ENCODE data around the gene TRIM29.

Gene TRIM29

GRCh38 chr11:120117991-120118390 is 19.9 kb downstream of the TRIM29 start:
- DNase-seq: no peak
- no peaks in the 10 kb centered on the region for H3K9me3 ChIP-seq
- no peaks in the 10 kb centered on the region for H3K27me3 ChIP-seq
- intact Hi-C loops (cut with DNase I; ENCODE audit: low total_unique reads): loop anchor here (10.0 kb wide), 1 partner anchor 633 kb away; no protein-coding TSS in a partner anchor
- peaks cover 0 to 7% (median 0%) of the 10 kb centered on the region in 4 donors for H3K4me1 ChIP-seq
- no peak overlapping the region for H3K27ac ChIP-seq
- H3K36me3 ChIP-seq: peaks cover 0 to 76% (median 0%) of the 10 kb centered on the region in 3 donors
- TF ChIP-seq CTCF (IDR thresholded peaks at IDR 0.05): no peak
- H3K4me3 ChIP-seq: no peak overlapping the region

- peaks cover 0 to 78% (median 0%) of the 10 kb centered on the region in 3 donors for H3K36me3 ChIP-seq
- TF ChIP-seq CTCF (IDR thresholded peaks at IDR 0.05): no peak
- intact Hi-C loops (cut with DNase I; ENCODE audit: low total_unique reads): loop anchor here (10.0 kb wide), 1 partner anchor 632 kb away; no protein-coding TSS in a partner anchor
- H3K27me3 ChIP-seq: no peaks in the 10 kb centered on the region
- DNase-seq: no peak
- H3K9me3 ChIP-seq: no peaks in the 10 kb centered on the region
- no peak overlapping the region for H3K4me3 ChIP-seq
- no peak overlapping the region for H3K27ac ChIP-seq
- H3K4me1 ChIP-seq: peaks cover 0 to 4% (median 0%) of the 10 kb centered on the region in 4 donors
These were observed 20.9 kb downstream of the TRIM29 start for GRCh38 chr11:120116966-120117365.

GRCh38 chr11:120115272-120116000 is 22.5 kb downstream of the TRIM29 start:
- Histone ChIP-seq H3K27ac (no peak overlapping the region), H3K9me3 (no peaks in the 10 kb centered on the region), H3K27me3 (no peaks in the 10 kb centered on the region), H3K4me3 (no peak overlapping the region), H3K36me3 (peaks cover 0 to 80% (median 0%) of the 10 kb centered on the region in 3 donors), H3K4me1 (no peaks in the 10 kb centered on the region)
- TF ChIP-seq CTCF (IDR thresholded peaks at IDR 0.05): no peak
- no peak for DNase-seq
- intact Hi-C loops (cut with DNase I; ENCODE audit: low total_unique reads): loop anchor here (10.0 kb wide), 1 partner anchor 631 kb away; no protein-coding TSS in a partner anchor

GRCh38 chr11:120112174-120112796 is 25.6 kb downstream of the TRIM29 start:
- H3K4me1 ChIP-seq: no peaks in the 10 kb centered on the region
- no peak for TF ChIP-seq CTCF (IDR thresholded peaks at IDR 0.05)
- intact Hi-C loops (cut with DNase I; ENCODE audit: low total_unique reads): loop anchor here (10.0 kb wide), 1 partner anchor 627 kb away; no protein-coding TSS in a partner anchor
- peaks cover 0 to 8% of the 10 kb centered on the region in 2 donors for H3K27me3 ChIP-seq
- H3K27ac ChIP-seq: no peak overlapping the region
- H3K4me3 ChIP-seq: no peak overlapping the region
- H3K36me3 ChIP-seq: peaks cover 0 to 48% (median 0%) of the 10 kb centered on the region in 3 donors
- H3K9me3 ChIP-seq: no peaks in the 10 kb centered on the region
- no peak for DNase-seq

GRCh38 chr11:120109531-120109930 is 28.4 kb downstream of the TRIM29 start:
- Histone ChIP-seq H3K27me3 (peaks cover 0 to 22% of the 10 kb centered on the region in 2 donors), H3K4me3 (no peak overlapping the region), H3K27ac (no peak overlapping the region), H3K4me1 (no peaks in the 10 kb centered on the region), H3K9me3 (no peaks in the 10 kb centered on the region), H3K36me3 (peaks cover 0 to 24% (median 0%) of the 10 kb centered on the region in 3 donors)
- no peak for DNase-seq
- intact Hi-C loops (cut with DNase I; ENCODE audit: low total_unique reads): loop anchor here (5.0 kb wide), 1 partner anchor 442 kb away; no protein-coding TSS in a partner anchor
- no peak for TF ChIP-seq CTCF (IDR thresholded peaks at IDR 0.05)

All from tibial artery (tissue), 4 donors.